Stimulated activated CD4-positive, alpha-beta T cell treated with anti-CD3 and anti-CD28 coated beads, Interleukin-1b, Interleukin-23, amount 100 ng/mL, for 24 hours (primary cell): Measurements from ENCODE around the gene YPEL1.
"Not testable (repeated sequence)": the region's sequence is repeated elsewhere in the genome, so short reads cannot be mapped to it uniquely, and the experiment has no call there.

ENCODE experiments used
- DNase-seq, 4 experiments: peaks; one replicate each; pipeline ENCODE4 v3.0.0-alpha.2; 2020; ENCODE audit warnings: low read depth in 4 of 4, low spot score in 1 of 4

YPEL1 gene

DNA sequence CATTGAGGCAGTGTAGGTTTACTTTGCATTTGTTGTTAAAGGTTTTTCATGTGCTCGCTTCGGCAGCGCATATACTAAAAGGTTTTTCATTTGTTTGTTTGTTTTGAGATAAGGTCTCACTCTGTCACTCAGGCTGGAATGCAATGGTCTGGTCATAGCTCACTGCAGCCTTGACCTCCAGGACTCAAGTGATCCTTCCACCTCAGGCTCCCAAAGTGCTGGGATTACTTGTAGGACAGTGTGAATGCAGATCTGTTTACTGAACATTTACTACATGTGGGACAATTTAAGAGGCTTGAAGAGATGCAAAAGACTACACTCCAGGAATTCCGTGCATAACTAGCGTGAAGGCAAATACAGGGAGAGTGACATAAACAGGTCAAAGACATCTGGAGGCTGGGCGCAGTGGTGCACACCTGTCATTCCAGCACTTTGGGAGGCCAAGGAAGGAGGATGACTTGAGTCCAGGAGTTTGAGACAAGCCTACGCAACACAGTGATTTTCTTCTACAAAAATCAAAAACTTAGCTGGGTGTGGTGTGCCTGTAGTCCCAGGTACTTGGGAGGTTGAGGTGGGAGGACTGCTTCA is 34.1 kb downstream of the YPEL1 start:
- DNase-seq, result no peak

DNA sequence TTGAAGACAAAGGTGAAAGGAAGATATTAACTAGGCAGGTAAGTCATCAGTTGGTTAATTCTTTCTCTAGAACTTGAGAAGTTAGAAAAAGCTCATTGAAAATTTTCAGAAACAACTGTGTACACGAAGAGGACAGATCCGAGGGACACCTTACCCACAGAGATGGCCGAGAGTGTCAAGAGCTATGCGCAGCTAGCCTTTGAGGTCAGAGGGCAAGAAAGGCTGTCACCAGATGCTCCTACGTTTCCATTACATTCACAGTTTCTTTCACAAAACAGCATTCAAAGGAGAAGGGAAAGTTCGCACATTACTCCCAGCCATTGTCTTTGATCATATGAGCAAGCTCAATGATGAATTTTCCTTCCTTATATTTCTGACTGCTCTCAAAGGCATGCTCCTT is 34.8 kb downstream of the YPEL1 start:
- DNase-seq, result no peak

DNA sequence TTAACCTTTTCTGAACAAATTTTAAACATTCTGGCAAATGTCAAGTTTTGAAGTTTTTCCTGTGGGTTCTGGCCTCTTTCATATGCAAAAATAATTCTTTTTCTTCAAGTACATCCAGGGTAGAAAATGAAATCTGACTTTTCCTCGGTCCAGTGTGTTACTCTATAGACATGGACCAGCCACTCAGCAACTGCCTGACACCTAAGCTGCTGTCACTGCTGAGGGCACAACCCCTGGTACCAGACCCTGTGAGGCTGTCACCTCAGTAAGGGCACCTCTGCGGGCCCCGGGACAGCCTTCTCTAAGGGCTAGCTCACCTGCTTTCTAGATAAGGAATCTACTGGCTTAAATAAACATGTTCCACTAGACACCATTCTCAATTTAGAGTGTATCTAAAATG is 36.0 kb downstream of the YPEL1 start:
- DNase-seq, result no peak

DNA sequence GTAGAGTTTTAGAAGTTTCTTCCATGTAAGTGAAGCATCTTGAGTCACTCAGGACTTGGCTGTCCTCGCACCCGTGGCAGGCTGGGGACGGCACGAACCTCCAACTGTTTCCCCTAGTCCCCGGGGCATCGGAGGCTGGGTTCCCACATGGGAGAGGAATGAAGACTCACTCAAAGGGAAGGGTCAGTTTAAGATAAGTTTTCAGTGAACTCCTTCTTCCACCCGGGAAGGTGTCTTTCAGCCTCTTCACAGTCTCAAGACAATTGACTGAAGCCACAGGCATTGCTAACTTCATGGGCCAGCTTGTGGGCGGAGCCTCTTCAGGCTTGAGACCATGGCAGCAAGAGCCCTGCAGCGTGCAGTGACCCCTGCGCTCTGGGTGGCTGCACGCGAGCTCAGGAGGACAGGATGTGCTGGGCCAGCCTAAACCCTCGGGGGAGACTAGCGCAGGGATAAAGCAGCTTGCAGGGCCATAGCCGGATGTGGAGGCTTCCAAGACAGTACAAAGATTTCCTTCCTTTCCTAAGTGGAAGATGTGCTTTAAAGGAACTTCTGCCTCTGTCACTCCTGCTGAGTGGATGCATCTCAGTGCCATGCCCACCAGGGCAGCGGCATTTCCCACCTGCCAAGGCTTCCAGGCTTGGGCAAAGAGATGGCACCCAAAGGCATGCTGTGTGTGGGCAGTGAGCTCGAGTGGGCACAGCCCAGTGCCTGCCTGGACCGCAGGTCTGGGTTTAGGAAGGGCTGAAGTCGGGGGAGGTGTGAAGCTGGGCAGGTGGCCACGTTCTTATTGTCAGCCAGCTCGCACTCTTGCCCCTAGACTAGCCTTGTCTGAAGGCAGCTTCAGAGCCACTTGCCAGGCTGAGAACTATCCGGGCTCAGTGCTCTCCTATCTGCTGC is 36.9 kb downstream of the YPEL1 start:
- DNase-seq, result no peak

DNA sequence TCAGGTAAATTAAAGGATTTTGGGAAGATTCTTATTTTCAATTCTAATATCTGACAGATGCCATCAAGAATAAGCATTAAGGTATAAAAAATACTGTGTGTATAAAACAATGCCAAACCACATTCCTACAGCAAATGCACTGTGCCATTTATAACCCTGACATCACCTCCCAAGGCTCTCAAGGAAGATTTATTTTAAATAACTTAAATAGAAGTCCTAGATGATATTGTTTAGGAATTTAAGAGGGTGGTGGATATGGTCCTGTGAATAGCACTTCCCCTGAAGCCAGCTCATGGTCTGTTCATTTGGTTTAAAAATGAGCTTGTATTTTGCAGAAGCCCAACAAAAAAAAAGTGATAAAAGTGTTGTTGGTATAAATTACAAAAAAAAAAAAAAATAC is 37.7 kb downstream of the YPEL1 start:
- no peak for DNase-seq

DNA sequence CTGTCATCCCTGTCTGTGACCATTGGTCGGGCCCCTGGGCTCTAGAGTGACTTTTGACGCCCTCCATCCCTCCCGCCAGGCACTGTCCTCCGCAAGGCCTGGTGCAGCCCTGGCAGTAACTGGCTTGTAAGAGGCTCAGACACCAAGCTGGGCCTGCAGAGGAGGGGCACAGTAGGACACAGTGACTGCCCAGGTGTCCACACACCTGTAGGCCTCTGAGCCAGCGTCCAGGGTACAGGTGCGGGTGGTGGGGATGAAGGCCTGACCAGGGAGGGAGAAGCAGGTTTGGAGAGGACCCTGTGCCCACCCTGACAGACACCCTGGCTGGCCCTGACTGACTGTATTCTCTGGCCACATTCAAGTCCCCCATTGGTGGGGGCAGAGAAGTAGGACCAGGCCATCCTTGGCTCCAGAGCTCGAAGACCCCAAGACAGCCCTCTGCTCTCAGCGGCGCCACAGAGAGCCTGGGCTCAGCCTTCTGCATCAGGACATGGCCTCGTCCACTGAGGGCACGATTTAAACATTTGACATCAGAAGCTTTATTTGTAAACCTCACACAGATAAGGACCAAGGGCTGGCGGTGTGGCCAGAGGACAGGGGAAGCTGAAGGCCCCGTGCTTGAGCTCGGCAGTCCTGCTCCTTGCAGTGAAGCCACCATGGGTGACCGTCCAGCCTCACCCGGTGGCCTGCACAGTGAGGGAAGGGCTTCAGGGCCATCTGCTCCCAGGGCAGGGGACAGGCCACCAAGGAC is 38.4 kb downstream of the YPEL1 start:
- DNase-seq, result no peak

DNA sequence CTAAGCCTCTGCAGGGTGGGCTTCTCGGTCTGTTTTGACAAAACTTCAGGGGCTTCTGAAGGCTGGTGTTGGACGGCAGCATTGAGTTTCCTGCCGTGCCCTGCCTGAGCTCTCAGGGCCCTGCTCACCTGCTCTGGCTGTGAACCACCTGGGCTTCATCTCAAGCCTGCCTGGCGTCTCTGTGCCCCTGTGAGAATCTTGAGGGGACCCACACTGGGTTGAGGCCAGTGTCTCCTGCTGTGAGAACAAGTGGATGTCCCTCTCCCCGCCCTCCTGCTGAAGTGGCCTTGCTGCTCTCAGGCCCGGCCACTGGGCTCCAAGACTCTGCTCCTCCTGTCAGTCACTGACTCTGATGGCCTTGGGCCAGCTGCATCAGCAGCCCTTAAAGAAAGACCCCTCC is 39.5 kb downstream of the YPEL1 start:
- DNase-seq, result no peak

DNA sequence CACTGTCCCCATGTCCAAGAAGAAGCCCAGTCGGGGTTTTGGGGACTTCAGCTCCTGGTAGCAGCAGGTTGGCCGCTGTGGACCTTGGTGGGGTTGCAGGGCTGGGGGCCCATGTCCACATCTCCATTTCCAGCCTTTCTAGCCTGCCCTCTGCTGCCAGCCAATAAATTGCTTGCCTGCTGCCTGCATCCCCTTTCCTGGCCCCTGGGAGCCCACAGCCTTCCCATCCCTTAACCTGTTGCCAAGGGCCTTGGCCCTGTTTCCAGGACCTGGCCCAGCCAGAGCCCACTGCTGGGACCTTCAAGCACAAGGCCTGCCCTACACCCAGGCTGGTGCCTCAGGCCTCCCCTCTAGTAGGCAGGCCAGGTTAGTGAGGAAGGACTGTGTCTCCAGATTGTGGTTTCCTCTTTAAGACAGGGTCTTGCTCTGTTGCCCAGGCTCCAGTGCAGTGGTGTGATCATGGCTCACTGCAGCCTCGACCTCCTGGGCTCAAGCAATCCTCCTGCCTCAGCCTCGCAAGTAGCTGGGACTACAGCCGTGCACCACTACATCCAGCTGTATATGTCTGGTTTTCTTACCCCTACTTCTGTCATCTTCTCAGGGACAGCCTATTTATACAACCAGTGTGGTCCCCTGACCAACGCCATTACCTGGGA is 40.0 kb downstream of the YPEL1 start:
- DNase-seq, result no peak

DNA sequence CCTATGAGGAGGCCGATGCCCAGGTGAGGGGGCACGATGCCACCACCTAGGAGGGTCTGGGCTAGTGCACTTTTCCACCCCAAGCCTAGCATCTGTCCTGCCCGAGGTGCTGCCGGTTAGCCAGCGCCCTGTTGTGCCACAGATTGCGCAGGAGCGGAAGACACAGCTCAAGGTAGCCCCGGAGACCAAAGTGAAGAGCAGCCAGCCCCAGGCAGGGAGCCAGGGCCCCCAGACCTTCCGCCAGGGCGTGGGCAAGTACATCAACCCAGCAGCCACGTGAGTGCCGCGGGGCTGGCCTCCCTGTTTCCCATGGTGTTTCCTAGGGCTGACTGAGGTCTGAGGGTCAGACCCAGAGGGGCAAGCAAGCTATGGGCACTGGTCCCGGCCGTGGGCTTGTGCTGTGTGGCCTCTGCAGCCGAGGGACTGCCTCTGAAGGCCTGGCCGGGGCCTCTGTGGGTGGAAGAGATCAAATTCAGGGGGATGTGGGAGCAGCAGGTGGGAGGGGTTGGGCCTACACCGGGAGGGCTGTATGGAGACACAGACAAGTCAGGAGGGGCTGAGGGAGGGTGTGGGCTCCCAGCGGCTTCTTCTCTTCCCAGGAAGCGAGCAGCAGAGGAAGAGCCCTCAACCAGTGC is 40.7 kb downstream of the YPEL1 start:
- DNase-seq, result no peak

DNA sequence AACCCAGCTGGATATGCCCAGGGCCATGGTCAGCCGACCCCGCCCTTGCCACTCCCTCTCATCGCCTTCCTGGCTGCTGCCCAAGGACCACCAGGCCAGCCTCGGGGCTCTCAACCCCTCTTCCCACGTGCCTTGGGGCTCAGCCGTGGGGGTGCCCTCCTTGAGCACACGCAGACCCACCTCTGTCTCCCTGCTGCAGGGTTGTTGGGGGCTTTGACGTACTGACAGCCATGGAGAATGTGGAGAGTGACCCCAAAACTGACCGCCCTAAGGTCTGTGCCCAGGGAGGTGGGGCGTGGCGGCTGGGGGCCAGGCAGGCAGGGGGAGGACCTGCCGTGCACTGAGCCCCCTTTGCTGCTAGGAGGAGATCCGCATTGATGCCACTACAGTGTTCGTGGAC is 41.2 kb downstream of the YPEL1 start:
- no peak for DNase-seq

DNA sequence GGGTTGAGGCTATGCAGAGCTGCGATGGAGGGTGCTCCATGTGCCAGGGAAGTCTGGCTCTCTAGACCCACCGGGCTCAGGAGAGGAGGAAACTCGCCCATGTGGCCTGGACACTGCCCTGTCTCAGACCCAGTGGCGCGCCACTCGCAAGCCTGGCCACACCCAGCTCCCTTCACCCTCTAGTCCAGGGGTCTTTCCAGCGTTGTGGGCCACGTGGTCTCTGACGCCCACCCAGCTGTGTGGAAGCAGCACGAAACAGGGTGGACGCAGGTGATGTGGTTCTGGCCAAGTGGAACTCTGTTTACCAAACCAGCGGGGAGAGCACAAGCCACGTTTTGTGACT is 41.6 kb downstream of the YPEL1 start:
- DNase-seq, result no peak

DNA sequence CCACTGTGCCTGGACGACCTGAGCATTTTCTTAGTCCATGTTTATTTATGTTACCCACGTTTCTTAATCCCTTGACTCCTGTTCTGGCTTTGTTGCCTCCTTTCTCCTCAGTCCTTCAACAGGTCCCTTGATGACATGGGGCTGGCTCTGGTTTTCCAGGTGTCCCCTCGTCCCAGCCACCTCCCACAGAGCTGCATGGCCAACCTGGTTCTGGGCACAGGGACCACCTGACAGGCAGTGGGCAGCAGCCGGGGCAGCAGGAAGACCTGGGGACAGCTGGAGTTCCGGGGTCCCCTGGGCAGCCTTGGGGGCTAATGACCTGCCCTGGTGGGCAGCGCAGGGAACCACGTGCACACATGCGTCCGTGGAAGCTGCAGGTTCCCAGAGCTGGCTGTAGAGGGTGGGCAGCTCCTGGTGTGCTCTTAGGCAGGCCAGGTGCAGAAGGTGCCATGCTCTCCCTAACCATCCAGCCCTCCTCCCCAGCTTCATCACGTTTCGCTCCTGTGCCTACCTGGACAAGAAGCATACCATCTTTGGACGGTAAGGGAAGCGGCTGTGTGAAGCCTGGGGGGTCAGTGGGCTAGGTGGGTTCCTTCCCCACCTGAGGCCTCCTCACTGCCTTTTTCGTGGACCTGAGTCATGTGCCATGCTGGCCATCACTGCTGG is 42.1 kb downstream of the YPEL1 start:
- no peak for DNase-seq

DNA sequence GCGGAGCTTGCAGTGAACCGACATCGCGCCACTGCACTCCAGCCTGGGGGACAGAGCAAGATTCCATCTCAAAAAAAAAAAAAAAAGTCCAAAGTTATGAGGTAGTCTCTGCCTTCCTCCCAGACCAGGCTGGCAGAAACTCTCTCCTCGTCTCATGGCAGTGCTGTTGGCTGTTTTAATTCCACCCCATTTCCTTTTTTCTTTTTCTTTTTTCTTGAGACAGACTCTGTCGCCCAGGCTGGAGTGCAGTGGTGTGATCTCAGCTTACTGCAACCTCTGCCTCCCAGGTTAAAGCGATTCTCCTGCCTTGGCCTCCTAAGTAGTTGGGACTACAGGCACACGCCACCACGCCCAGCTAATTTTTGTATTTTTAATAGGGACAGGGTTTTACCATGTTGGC is 42.7 kb downstream of the YPEL1 start:
- DNase-seq, result not testable (repeated sequence)

DNA sequence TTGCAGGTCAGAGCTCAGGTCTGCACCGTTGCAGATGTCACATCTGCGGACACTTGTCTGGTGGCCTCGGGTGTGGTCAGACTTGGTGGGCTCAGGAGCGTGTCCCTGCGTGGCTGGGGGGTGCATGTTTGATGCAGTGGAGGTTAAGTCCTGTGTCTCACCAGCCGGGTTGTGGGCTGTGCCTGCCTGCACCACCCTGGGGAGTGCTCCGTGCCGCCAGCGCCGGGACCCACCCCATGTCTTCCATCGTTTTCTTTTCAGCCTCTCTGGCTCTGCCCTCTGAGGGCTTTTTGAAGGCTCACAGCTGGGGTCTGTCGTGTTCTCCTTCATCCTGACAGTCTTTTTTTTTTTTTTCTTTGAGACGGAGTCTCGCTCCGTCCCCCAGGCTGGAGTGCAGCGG is 43.8 kb downstream of the YPEL1 start:
- no peak for DNase-seq

DNA sequence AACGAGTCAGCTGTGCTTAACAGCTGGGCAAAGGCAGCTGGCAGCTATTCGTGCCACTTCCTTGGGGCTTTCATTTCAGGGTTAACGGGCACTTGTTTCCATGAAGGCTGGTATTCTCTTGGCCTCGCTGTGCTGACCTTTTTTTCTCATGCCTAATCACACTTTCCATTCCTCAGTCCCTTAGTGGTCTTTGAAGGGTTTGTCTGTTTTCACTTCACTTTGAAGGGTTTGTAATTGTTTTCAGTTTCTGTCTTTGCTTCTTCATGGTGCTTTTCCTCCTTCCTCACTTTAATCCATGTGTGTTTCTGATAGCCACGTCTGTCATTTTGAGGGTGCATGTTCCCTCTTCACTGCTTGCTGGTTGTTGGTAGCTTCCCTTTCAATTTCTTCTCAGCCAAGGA is 45.2 kb downstream of the YPEL1 start:
- DNase-seq, result no peak

DNA sequence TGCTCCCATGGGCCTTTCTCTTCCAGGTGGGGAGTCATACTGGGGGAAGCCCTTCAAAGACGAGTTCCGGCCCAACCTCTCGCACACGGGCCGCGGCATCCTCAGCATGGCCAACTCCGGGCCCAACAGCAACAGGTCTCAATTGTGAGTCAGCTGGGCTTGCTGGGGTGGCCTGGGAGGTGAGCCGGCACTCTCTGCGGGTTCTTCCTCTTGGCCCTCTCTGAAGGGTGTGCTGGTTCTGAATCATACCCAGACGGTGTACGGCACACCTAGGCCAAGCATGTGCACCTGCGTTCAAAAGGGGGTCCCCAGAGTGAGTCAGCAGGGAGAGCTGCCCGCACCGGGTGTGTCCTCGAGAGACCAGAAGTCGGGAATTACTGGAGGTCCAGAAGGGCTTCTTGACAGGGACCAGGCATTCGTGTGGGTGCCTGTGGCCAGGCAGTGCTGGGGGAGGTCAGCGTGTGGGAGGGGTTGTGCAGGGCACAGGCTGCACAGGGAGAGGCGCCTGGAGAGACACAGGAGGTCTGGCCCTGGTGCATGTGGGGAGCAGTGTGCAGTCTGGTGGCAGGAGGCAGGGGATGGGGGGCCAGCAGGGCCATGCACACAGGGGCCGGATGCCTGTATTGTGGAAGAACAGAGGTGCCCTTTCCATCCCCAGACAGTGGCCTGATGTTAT is 46.8 kb downstream of the YPEL1 start:
- DNase-seq, result no peak

DNA sequence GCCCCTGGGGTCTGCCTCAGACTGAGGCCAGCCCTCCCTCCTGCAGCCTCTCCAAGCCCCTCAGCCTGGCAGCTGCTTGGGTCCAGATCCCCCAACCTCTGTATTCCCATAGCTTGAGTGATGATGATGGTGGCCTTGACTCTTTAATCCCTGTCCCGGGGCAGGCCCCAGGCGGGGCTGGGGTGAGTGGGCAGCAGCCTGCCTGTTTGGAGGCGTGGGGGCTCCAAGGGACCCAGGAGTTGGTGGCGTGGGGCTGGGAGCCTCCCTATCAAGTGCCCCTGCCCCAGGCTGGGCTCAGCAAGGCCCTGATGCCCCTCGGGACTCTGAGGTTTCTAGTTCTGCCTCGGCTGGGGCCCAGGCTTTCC is 47.3 kb downstream of the YPEL1 start:
- no peak for DNase-seq

DNA sequence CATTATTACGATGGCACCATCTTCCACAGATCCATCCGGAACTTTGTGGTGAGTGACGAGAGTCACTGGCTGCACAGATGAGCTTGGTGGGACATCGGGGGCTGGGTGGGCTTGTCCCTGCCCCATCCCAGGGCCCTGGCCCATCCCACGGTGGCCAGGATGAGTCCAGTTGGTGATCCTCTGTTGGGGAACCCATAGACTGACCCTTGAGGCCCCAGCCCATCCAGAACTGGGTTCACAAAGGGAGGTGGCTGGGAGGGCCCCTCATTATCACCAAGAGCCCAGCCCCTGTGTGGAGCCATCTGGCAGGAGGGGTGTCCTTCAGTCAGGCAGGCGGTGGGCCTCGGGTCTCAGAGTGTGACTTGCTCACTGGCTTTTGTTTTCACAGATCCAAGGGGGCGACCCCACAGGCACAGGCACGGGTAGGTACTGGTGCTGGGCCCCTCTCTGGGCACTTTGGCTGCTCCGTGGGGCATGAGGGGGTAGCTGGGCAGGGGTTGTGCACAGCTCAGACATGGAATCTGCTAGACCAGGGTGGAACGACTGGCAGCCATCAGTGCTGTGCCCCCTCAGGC is 47.8 kb downstream of the YPEL1 start:
- no peak for DNase-seq

DNA sequence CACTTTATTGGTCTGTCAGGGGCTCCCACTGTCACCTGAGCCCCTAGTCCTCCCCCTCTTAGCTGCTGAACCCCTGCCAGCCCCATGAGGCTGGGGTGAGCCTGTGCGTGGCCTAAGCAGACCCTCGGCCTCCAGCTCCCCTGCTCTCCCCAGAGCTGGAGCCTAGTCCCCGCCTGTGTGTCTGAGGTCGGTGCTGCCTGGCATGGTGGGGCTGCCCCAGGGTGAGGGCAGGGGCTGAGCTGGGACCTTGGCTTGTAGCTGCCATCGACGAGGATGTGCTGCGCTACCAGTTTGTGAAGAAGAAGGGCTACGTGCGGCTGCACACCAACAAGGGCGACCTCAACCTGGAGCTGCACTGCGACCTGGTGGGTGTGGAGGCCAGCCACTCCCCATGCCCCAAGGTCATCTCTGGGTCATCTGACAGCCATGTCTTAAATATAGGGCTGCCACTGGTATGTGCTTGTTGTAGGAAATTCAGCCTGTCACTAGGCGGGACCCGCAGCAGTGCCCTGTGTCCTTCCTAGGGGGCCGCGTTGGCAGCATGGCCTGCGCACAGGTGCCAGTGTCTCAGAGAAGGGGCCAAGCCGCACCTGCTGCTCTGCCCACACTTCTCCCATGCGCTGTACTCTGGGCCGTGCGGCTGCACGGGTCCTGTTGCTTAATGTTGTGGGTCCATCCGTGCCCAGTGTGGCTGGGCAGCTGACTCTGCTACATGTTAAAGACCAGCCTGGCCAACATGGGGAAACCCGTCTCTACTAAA is 48.8 kb downstream of the YPEL1 start:
- no peak for DNase-seq
